ENCODE results near the gene WBP11.

DNA sequence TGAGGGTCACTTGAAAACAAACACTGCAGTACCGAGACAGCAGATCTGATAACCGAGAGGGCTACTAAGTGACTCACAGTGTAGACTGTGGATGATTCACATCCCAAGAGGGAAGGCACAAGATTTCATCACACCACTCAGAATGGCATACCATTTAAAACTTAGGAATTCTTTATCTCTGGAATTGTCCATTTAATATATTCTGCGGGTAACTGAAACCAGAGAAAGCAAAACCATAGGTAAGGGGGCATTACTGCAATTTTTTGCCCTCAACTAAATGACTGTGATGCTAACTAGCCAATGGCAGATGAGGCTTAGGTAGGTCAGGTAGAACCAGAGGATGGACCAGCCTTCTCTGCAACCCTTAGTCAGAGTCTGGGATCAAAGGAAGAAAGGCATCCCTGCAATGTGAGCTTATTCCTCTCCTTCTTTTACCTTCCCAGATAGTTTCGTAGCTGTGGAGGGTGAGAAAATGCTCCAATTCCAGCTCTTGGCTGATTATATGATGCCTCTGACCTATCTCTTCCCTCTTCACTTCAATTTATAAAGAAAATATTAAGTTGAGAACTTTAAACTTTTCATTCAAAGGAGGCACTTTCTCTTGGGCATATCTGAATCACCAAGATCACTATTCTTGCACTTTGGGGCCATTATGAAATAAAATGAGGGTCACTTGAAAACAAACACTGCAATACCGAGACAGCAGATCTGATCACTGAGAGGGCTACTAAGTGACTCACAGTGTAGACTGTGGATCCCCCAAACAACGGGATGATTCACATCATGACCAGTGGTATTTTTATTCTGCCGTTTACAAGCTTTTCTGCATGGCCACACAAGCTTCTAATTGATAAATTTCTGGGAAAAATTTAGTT is 33.3 kb upstream of the WBP11 start:
- no peak for TF ChIP-seq ZNF232 (CRISPR knock-in tag; IDR thresholded peaks at IDR 0.05; ENCODE audit: borderline replicate concordance)
- TF ChIP-seq ZNF274 (CRISPR knock-in tag; IDR thresholded peaks at IDR 0.05): no peak
- no peak for TF ChIP-seq ARID2 (CRISPR knock-in tag; IDR thresholded peaks at IDR 0.05; ENCODE audit: borderline replicate concordance)
- no peak for TF ChIP-seq ARNT (IDR thresholded peaks at IDR 0.05)
- TF ChIP-seq CREB1 (IDR thresholded peaks at IDR 0.05): no peak
- TF ChIP-seq CREB1 (CRISPR knock-in tag; IDR thresholded peaks at IDR 0.05): no peak
- TF ChIP-seq ZNF30 (CRISPR knock-in tag; IDR thresholded peaks at IDR 0.05): no peak
- TF ChIP-seq NFIB (CRISPR knock-in tag; IDR thresholded peaks at IDR 0.05; ENCODE audit: borderline replicate concordance): no peak
- TF ChIP-seq YY1 (IDR thresholded peaks at IDR 0.05; ENCODE audit: insufficient read depth, insufficient replicate concordance, low read depth, low read length): no peak
- TF ChIP-seq HMGXB4 (CRISPR knock-in tag; IDR thresholded peaks at IDR 0.05; ENCODE audit: borderline replicate concordance in 1 of 2, low read depth in 1 of 2): no peak
- no peak for TF ChIP-seq GABPA (IDR thresholded peaks at IDR 0.05; ENCODE audit: low read depth, low read length)
- TF ChIP-seq GABPA (CRISPR knock-in tag; IDR thresholded peaks at IDR 0.05; ENCODE audit: low read depth): no peak
